GM12872 (cell line): ENCODE measurements around the gene USP30.

Experiments used
- CTCF ChIP-seq: IDR thresholded peaks from 3 replicates; pipeline ENCODE4 v1.5.1; 2011; ENCODE audit warnings: low read depth, mild to moderate bottlenecking, low read length, moderate library complexity; ENCODE audit not compliant: insufficient read depth

Gene USP30, protein sequence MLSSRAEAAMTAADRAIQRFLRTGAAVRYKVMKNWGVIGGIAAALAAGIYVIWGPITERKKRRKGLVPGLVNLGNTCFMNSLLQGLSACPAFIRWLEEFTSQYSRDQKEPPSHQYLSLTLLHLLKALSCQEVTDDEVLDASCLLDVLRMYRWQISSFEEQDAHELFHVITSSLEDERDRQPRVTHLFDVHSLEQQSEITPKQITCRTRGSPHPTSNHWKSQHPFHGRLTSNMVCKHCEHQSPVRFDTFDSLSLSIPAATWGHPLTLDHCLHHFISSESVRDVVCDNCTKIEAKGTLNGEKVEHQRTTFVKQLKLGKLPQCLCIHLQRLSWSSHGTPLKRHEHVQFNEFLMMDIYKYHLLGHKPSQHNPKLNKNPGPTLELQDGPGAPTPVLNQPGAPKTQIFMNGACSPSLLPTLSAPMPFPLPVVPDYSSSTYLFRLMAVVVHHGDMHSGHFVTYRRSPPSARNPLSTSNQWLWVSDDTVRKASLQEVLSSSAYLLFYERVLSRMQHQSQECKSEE

DNA sequence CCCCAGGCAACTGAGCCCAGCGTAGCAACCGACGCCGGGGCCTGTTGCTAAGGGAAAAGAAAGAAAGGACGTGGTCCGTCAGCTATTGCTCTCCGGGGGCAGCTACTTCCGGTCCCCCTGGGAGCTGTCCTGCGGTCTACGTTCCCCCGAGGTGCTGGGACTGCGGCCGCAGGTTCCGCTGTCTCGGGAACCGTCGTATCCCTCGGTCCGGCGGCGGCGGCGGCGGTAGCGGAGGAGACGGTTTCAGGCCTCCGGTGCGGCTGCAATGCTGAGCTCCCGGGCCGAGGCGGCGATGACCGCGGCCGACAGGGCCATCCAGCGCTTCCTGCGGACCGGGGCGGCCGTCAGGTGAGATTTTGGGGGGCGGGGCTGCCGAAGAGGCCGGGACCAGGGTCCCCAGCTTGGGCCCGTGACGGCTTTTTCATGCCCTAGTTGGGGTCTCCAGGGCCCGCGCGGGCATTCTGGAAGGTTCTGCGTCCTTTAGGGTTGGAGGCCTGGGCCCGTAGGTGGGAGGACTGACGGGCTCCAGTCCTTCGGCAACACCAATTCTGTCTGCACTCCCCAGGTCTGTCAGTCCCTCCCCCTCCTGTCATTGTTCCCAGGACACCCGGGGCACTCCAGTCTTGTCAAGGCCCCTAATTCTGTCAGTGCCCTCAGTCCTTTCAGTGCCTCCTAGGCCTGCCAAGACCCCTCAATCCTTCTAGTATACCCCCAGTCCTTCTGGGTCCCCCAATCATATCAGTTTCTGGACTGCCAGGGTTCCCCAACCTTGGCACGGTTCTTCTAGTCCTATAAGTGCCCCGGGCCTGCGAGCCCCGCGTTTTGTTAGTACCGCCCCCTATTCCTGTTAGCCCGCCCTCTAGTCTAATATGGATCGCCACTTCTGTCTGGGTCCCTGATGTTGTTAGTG lies at the start of gene USP30:
USP30 (plus strand) TSS at position 163 of the 910 bp plus-strand sequence; CDS start at position 266, 103 bp downstream.
- no peak for TF ChIP-seq CTCF

DNA sequence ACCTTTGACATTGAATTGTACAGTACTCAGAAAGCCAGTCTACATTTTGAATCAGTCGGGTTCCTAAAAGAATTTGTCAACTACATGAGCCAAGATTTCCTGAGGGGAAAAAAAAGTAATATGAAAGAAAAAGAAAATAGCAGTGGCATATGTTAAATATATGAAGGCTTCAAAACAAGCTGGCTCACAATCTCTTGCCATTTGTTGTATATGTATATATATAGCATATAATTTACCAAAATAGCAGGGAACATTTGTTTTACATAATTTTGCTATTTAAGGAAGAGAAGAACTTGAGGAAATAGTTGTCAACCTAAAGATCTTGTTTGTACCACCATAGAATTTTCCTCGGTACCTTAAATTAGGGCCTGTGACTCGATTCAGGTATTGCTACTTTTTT lies 48.4 kb upstream of the USP30 start:
- no peak for TF ChIP-seq CTCF

GRCh38 chr12:109009766-109010165 lies 42.6 kb upstream of the USP30 start:
- no peak for TF ChIP-seq CTCF

GRCh38 chr12:109010259-109010658 lies 42.1 kb upstream of the USP30 start:
- TF ChIP-seq CTCF, result no peak

- TF ChIP-seq CTCF, result no peak
Observed at GRCh38 chr12:109014984-109015765, 37.2 kb upstream of the USP30 start.

DNA sequence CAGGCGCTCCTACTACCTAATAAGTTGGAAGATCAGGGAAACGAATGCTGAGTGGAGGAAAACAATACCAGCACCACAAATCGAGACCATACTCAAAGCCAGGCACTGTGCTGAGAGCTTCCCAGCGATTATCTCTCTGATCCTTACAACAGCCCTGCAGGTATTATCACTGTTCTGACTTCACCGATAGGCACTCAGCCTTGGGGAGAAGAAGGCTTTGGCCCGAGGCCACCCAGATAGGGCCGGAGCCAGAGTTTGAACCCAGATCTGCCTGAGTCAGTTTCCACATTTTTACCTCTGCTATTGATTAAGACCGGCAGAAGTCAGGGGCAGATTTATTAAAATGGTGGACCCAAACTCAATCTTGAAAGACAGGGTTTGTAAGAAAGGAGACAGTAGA lies 36.4 kb upstream of the USP30 start:
- TF ChIP-seq CTCF, result no peak
